ENCODE data around the gene ZNF578. TPM values are rescaled to one million over a fixed set of nuclear protein-coding genes. Genes with fewer than 3 reads are reported as not detected.
A peak's percentile ranks its signal among the peaks of the same experiment; 100 is the strongest.
"Not testable (repeated sequence)": the region's sequence is repeated elsewhere in the genome, so short reads cannot be mapped to it uniquely, and the experiment has no call there.

ZNF578 gene
- not detected for polyA plus RNA-seq (2012; ENCODE audit: insufficient read depth, insufficient read length)

DNA sequence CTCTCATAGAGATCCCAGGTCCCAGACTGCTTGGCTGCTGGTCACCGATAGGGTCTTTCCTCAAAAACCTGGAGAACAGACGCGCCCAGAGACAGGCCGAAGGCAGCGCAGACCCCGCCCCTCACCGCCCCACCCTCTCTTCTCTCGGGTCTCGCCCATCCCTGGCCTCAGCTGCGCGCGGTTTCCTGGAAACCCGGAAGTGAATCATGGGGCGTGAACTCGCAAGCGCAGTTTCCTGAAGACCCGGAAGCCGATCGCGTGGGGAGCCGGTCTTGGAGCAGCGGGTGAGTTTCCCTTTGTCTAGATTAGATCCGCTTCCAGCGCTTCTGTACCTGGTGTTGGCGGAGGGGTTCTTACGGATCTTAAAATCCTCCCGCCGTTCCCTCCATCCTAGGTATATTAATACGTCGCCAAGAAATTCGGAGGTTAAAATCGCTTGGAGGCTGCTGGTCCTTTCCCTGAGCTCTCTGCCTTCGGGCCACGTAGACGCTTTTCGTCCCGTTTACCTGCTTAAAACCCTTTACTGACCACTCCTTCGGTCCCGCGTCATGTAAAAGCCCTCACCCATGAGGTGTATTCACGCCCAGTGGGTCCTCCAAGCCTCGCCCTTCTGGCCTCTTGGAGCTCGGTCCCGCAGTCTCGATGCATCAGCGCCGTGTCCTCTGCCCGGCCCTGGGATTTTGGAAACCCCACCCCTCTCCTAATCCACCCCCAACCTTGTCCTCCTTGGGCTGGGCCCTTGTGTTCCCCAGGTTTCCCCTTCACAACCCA lies at the start of gene ZNF578:
TSS of gene ZNF578 (plus strand) at position 230 of the 771 bp plus-strand sequence. CDS start 48,293 bp downstream, outside the sequence.
- DNase-seq (ENCODE audit: low read depth, low spot score): no peak
- H3K4me3 ChIP-seq (ENCODE audit: low read length): no peak within 1 kb of the TSS

DNA sequence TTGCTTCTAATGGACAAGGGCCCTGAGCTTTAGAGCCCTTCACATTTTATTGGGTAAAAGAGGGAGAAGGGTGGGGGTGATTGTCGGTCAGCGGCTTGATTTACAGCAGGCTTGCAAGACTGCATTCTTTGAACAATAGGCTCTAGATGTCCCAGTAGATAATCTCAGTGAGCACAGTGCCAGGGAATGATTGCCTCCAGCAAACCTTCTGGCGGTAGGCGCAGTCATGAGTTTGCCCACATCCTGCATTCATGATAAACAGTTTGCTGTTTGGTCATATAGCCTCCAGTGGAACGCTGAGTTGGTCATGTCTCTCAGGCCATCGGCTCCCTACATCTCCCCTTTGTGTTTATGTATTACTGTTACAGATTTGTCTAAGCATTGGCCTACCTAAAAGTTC lies 43.1 kb upstream of the ZNF578 start:
- no peak for DNase-seq (ENCODE audit: low read depth, low spot score)
- H3K4me3 ChIP-seq (ENCODE audit: low read length): no peak overlapping the region

DNA sequence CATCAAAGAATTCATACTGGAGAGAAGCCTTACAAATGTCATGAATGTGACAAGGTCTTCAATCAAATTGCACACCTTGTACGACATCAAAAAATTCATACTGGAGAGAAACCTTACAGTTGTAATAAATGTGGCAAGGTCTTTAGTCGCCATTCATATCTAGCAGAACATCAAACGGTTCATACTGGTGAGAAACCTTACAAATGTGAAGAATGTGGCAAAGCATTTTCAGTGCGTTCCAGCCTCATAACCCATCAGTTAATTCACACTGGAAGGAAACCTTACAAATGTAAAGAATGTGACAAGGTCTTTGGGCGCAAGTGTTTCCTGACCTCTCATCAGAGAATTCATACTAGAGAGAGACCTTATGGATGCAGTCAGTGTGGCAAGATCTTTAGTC lies 37.6 kb upstream of the ZNF578 start:
- no peak for DNase-seq (ENCODE audit: low read depth, low spot score)
- H3K4me3 ChIP-seq (ENCODE audit: low read length): no peak overlapping the region

DNA sequence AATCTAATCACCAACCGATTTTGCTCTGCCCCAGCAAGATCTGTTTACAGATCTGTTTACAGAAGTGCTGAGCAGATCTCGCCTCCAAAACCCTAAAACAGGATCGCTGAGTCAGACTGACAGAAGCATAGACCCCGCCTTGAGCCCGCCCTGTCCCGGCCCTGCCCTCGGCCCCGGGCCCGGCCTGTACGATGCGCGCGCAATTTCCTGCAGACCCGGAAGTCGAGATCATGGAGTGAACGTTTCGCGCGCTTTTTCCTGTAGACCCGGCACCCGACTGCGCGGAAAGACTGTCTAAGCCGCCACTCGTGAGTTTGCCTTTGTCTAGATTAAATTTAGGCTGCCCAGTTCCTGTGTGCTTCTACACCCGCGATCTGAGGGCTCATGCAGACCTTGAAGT lies 24.4 kb upstream of the ZNF578 start, which contains the start of gene ZNF534:
TSS of gene ZNF534 (plus strand) at position 212 of the 400 bp plus-strand sequence. CDS start 2,327 bp downstream, outside the sequence.
- no peak for DNase-seq (ENCODE audit: low read depth, low spot score)
- H3K4me3 ChIP-seq (ENCODE audit: low read length): no peak within 1 kb of the TSS

DNA sequence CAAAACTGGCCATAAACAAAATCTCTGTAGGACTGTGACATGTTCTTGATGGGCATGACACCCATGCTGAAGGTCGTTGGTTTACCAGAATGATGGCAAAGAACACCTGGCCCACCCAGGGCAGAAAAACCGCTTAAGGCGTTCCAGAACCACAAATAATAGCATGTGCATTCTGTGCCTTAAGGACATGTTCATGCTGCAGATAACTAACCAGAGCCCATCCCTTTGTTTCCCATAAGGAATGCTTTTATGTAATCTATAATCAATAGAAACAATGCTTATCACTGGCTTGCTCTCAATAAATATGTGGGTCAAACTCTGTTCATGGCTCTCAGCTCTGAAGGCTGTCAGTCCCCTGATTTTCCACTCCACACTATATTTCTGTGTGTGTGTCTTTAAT lies 11.2 kb upstream of the ZNF578 start:
- no peak overlapping the region for H3K4me3 ChIP-seq (ENCODE audit: low read length)
- no peak for DNase-seq (ENCODE audit: low read depth, low spot score)

DNA sequence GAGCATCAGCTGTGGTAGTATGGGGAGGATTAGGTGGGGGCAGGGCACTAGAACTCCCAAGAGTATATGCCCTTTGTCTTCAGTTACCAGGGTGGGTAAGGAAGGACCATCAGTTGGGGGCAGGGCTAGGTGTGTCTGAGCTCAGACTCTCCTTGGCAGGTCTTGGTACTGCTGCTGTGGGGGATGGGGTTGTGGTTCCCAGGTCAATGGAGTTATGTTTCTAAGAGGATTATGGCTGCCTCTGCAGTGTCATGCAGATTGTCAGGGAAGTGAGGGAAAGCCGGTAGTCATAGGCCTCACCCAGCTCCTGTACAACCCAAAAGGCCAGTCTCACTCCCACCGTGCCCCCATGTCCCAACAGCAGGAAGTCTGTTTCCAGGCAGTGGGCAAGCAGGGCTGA lies 8.8 kb upstream of the ZNF578 start:
- DNase-seq (ENCODE audit: low read depth, low spot score): no peak
- H3K4me3 ChIP-seq (ENCODE audit: low read length): no peak overlapping the region

DNA sequence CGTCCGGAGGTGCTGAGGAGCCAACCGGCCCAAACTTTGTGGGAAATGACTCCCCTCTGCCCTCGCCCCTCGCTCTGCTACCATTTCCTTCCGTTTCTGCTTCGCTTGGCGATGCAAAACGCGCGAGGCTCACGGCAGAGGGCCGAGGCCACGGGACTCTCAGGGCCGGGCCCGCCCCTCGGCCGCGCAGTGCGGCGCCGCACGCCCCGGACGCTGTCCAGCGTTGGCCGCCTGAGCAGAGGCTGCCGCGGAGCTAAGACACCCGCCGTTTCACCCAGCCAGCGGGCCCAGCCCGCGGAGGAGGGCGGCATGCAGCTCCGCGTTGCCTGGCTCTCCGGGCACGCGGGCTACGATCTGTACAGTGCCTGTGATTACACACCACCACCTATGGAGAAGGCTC lies 2.1 kb upstream of the ZNF578 start:
- H3K4me3 ChIP-seq (ENCODE audit: low read length): no peak overlapping the region
- DNase-seq (ENCODE audit: low read depth, low spot score): no peak

DNA sequence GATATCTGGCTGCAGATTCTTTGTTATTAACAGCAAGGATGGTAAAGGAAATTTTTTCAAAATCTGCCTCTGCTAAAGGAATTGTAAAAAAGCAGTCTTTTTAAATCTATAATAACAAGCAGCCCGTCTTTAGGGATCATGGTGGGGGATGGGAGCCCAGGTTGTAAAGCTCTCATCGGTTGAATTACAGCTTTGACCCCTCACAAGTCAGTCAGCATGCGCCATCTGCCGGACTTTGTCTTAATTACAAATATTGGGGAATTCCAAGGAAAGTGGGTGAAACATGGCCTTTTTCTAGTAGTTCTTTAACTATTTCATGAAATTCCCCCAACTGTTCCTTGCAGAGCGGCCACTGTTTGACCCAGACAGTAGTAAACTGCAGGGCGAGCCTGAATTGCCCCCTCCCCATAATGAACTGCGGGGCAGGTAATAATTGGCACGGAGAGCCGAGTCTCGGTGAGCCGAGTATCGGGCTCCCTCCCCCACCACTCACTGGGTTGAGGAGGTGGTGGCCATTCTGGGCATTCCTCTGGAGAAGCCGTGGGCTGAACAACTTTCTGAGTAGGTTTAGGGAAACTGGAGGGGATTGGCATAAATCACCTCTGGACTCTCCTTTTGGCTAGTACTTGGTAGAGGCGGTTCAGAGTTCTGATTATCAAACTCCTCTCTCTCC lies 11.6 kb downstream of the ZNF578 start:
- no peak overlapping the region for H3K4me3 ChIP-seq (ENCODE audit: low read length)
- DNase-seq (ENCODE audit: low read depth, low spot score): peak; percentile 36

DNA sequence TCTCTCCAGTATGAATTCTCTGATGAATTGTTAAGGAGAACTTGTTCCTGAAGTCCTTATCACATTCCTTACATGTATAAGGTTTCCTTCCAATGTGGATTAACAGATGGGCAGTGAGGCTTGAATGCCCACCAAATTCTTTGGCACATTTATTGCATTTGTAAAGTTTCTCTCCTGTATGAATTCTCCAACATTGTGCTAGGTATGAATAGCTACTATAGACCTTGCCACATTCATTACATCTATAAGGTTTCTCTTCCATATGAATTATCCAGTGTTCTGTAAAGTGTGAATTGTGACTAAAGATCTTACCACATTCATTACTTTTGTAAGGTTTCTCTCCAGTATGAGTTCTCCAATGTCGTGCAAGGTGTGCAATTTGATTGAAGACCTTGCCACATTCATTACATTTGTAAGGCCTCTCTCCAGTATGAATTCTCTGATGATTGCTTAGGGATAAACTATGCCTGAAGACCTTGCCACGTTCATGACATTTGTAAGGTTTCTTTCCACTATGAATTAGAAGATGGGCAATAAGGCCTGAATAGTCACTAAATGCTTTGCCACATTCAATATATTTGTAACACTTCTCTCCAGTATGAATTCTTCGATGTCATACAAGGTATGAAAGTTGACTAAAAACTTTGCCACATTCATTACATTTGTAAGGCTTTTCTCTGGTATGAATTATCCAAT lies 20.4 kb downstream of the ZNF578 start:
- DNase-seq (ENCODE audit: low read depth, low spot score): no peak
- no peak overlapping the region for H3K4me3 ChIP-seq (ENCODE audit: low read length)

GRCh38 chr19:52474351-52475127 lies 21.2 kb downstream of the ZNF578 start:
- H3K4me3 ChIP-seq (ENCODE audit: low read length): no peak overlapping the region
- DNase-seq (ENCODE audit: low read depth, low spot score): no peak

DNA sequence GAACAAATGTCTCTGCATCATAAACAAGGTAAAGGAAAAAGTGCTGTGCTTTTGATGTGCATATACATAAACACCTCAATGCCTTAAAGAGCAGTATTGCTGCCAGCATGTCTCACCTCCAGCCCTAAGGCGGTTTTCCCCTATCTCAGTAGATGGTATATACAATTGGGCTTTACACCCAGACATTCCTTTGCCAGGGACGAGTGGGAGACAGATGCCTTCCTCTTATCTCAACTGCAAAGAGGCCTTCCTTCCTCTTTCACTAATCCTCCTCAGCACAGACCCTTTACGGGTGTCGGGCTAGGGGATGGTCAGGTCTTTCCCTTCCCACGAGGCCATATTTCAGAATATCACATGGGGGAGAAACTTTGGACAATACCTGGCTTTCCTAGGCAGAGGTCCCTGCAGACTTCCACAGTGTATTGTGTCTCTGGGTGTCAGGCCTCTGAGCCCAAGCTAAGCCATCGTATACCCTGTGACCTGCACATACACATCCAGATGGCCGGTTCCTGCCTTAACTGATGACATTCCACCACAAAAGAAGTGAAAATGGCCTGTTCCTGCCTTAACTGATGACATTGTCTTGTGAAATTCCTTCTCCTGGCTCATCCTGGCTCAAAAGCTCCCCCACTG lies 30.9 kb downstream of the ZNF578 start:
- not testable (repeated sequence) for H3K4me3 ChIP-seq (ENCODE audit: low read length); DNase-seq (ENCODE audit: low read depth, low spot score)

- not testable (repeated sequence) for H3K4me3 ChIP-seq (ENCODE audit: low read length); DNase-seq (ENCODE audit: low read depth, low spot score)
Measured at GRCh38 chr19:52485064-52485463, 31.7 kb downstream of the ZNF578 start.

DNA sequence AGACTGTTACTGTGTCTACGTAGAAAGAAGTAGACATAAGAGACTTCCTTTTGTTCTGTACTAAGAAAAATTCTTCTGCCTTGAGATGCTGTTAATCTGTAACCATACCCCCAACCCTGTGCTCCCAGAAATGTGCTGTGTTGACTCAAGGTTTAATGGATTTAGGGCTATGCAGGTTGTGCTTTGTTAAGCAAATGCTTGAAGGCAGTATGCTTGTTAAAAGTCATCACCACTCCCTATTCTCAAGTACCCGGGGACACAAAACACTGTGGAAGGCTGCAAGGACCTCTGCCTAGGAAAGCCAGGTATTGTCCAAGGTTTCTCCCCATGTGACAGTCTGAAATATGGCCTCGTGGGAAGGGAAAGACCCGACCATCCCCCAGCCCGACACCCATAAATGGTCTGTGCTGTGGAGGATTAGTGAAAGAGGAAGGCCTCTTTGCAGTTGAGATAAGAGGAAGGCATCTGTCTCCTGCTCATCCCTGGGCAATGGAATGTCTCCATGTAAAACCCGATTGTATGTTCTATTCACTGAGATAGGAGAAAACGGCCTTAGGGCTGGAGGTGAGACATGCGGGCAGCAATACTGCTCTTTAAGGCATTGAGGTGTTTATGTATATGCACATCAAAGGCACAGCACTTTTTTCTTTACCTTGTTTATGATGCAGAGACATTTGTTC lies 32.3 kb downstream of the ZNF578 start:
- not testable (repeated sequence) for DNase-seq (ENCODE audit: low read depth, low spot score); H3K4me3 ChIP-seq (ENCODE audit: low read length)

DNA sequence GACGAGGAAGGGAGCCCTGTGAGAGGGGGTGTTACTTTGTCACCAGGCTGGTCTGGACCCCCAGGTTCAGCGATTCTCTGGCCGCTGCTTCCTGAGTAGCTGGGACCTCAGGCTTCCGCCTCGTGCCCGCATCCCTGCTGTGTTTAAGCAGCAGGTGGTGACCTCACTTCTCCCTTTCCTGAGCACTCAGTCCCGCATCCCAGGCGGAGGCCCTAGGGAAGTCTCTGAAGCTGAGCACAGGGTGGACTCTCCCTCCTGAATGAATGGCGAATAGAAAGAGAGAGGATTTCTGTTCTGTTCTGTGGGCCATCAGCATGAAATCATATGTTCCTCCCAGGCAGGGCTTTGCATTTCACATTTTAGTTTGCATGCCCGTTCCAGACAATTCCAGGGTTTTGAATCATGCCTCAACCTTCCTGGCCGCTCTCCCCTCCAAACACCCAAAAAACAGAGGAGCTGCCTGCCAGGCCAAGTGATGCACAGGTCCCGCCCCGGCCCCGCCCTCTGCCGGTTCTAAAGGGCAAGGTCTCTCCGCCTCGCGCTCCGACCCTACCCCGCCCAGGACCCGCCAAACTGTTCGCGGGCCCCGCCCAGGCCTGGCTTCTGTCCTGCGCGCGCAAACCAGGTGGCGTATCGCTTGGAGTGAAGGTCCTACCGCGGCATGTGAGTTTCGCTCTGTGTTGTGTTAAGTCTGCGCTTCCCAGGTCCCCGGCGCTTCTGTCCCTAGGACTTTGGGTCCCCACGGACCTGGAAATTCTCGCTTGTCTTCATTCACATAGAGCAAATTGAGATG lies 39.0 kb downstream of the ZNF578 start:
- no peak overlapping the region for H3K4me3 ChIP-seq (ENCODE audit: low read length)
- DNase-seq (ENCODE audit: low read depth, low spot score): no peak

DNA sequence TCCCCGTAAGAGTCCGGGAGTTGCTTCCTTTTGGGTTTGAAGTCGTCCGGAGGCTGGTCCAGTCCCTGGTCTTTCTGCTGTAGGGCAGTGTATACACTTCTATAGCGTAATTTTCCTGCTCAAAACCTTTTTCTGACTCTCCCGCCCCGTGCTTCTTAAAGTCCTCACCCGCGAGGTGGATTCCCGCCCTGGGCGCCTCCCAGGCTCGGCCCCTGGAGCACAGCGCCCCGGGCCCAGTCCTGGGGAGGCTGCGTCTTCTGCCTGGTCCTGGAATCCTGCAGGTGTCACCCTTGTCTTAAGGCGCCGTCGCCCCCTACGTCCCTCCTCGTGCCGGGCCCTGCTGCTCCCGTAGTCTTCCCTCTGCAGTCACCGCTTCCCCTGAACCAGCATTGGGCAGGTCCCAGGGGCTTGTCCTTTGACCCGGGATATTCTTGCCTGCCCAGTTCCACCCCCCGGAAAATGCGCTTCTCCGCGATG lies 39.7 kb downstream of the ZNF578 start:
- no peak overlapping the region for H3K4me3 ChIP-seq (ENCODE audit: low read length)
- no peak for DNase-seq (ENCODE audit: low read depth, low spot score)

- H3K4me3 ChIP-seq (ENCODE audit: low read length): no peak overlapping the region
- no peak for DNase-seq (ENCODE audit: low read depth, low spot score)
Measured at GRCh38 chr19:52494518-52494917, 41.2 kb downstream of the ZNF578 start.

DNA sequence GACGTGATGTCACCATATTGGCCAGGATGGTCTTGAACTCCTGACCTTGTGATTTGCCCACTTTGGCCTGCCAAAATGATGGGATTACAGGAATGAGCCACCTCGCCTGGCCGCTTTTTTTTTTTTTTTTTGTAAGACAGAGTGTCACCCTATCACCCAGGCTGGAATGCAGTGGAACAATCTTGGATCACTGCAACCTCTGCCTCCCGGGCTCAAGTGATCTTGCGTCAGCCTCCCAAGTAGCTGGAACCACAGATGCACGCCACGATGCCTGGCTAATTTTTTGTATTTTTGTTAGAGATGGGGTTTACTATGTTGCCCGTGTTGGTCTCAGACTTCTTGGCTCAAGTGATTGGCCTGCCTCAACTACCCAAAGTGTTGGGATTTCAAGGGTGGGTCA lies 45.2 kb downstream of the ZNF578 start:
- DNase-seq (ENCODE audit: low read depth, low spot score): no peak

More for the DNA sequence above, 45.2 kb downstream of the ZNF578 start:
- no peak overlapping the region for H3K4me3 ChIP-seq (ENCODE audit: low read length)
